IMR-90 (cell line): ENCODE measurements around the gene TCF7L2. TPM values are rescaled to one million over a fixed set of nuclear protein-coding genes. Genes with fewer than 3 reads are reported as not detected.
A peak's percentile ranks its signal among the peaks of the same experiment; 100 is the strongest.

Experiments used
- ATAC-seq: fragments of 200-7000 bp; cut with Tn5 transposase; 2 replicates; pipeline ENCODE4 v1.9.1; 2020; ENCODE audit warnings: low read depth, mild to moderate bottlenecking, moderate library complexity
- BruUV-seq: library from RNA; stranded (reverse); fragments of 400-500 nt; replicated peaks from 2 replicates; lab custom pipeline; 2021; lab: Mats Ljungman, UMichigan
- CTCF ChIA-PET: fragments of 300-600 bp; formaldehyde crosslinking; extraction: SDS; loops from one replicate; lab custom pipeline; 2021; ENCODE audit warnings: antibody characterized with exemption; lab: Yijun Ruan, JAX
- POLR2A ChIA-PET: fragments of 300-600 bp; sonication (Branson Sonifier 250); formaldehyde crosslinking; loops from one replicate; lab custom pipeline; 2022; ENCODE audit warnings: antibody characterized with exemption; ENCODE audit not compliant: unreplicated experiment; lab: Charles Lee
- DNase-seq: peaks from one replicate; pipeline ENCODE4 v3.0.0; 2013
- H2AFZ ChIP-seq: replicated peaks from 2 replicates; pipeline ENCODE3; 2013; ENCODE audit warnings: low read length, mild to moderate bottlenecking; ENCODE audit not compliant: poor library complexity
- H2AK5ac ChIP-seq: 2 replicates; pipeline ENCODE4 v1.6.1; 2013; ENCODE audit warnings: low read depth, low read length, inconsistent platforms
- H2AK9ac ChIP-seq: replicated peaks from 2 replicates; pipeline ENCODE3; 2013; ENCODE audit warnings: mild to moderate bottlenecking, low read depth, low read length, moderate library complexity; ENCODE audit not compliant: poor library complexity
- H2BK120ac ChIP-seq: 2 replicates; pipeline ENCODE4 v1.6.1; 2013; ENCODE audit warnings: low read depth, low read length, inconsistent platforms
- H2BK15ac ChIP-seq: 3 replicates; pipeline ENCODE4 v1.6.1; 2013; ENCODE audit warnings: low read depth, low read length, inconsistent platforms
- H2BK20ac ChIP-seq: 2 replicates; pipeline ENCODE4 v1.6.1; 2013; ENCODE audit warnings: low read depth, mild to moderate bottlenecking, inconsistent platforms, low read length, moderate library complexity
- H2BK5ac ChIP-seq: 2 replicates; pipeline ENCODE4 v1.6.1; 2013; ENCODE audit warnings: mild to moderate bottlenecking, low read depth, low read length, inconsistent platforms; ENCODE audit not compliant: poor library complexity, severe bottlenecking
- H3K14ac ChIP-seq: replicated peaks from 2 replicates; pipeline ENCODE4 v1.6.1; 2013; ENCODE audit warnings: low read depth, low read length, inconsistent platforms
- H3K18ac ChIP-seq: 2 replicates; pipeline ENCODE4 v1.6.1; 2013; ENCODE audit warnings: low read depth, low read length, control low read depth
- H3K23ac ChIP-seq: 2 replicates; pipeline ENCODE4 v1.6.1; 2013; ENCODE audit warnings: low read depth, low read length, inconsistent platforms
- H3K27ac ChIP-seq: 2 replicates; pipeline ENCODE4 v1.5.1; 2013; ENCODE audit warnings: mild to moderate bottlenecking, control low read depth, low read length; ENCODE audit not compliant: insufficient read depth
- H3K27me3 ChIP-seq: 2 replicates; pipeline ENCODE4 v1.6.1; 2013; ENCODE audit warnings: low read length; ENCODE audit not compliant: control insufficient read depth, insufficient read depth
- H3K36me3 ChIP-seq: 2 replicates; pipeline ENCODE4 v1.6.1; 2013; ENCODE audit warnings: low read length, mixed read lengths; ENCODE audit not compliant: control insufficient read depth, insufficient read depth
- H3K4ac ChIP-seq: 2 replicates; pipeline ENCODE4 v1.6.1; 2013; ENCODE audit warnings: low read depth, low read length, inconsistent platforms
- H3K4me1 ChIP-seq: 2 replicates; pipeline ENCODE4 v1.6.1; 2013; ENCODE audit warnings: low read length, mixed read lengths; ENCODE audit not compliant: control insufficient read depth, insufficient read depth
- H3K4me2 ChIP-seq: 2 replicates; pipeline ENCODE4 v1.6.1; 2013; ENCODE audit warnings: low read depth, mild to moderate bottlenecking, control low read depth, low read length, moderate library complexity
- H3K4me3 ChIP-seq: 2 replicates; pipeline ENCODE4 v1.5.1; 2013; ENCODE audit warnings: low read depth, mild to moderate bottlenecking, control low read depth, low read length, moderate library complexity; ENCODE audit not compliant: insufficient read depth
- H3K56ac ChIP-seq: 2 replicates; pipeline ENCODE4 v1.6.1; 2013; ENCODE audit warnings: low read length, inconsistent platforms; ENCODE audit not compliant: insufficient read depth; ENCODE audit errors: extremely low read depth
- H3K79me1 ChIP-seq, 2 experiments: 2 replicates each; pipeline ENCODE4 v1.6.1; 2013; ENCODE audit warnings: low read length in 2 of 2, inconsistent platforms in 1 of 2, low read depth in 1 of 2
- H3K9ac ChIP-seq: 2 replicates; pipeline ENCODE4 v1.6.1; 2013; ENCODE audit warnings: low read depth, low read length, control low read depth
- H3K9me1 ChIP-seq: 2 replicates; pipeline ENCODE4 v1.6.1; 2013; ENCODE audit warnings: low read length, inconsistent platforms; ENCODE audit not compliant: insufficient read depth
- H3K9me3 ChIP-seq: 2 replicates; pipeline ENCODE4 v1.6.1; 2013; ENCODE audit warnings: low read length; ENCODE audit not compliant: control insufficient read depth, insufficient read depth
- H4K20me1 ChIP-seq: 2 replicates; pipeline ENCODE4 v1.6.1; 2013; ENCODE audit warnings: low read length, inconsistent platforms; ENCODE audit not compliant: insufficient read depth
- H4K5ac ChIP-seq: 2 replicates; pipeline ENCODE4 v1.6.1; 2013; ENCODE audit warnings: mild to moderate bottlenecking, low read depth, low read length, control low read depth
- H4K8ac ChIP-seq, 2 experiments: 2 replicates each; pipeline ENCODE4 v1.6.1; 2013; ENCODE audit warnings: low read depth in 2 of 2, low read length in 2 of 2, control low read depth in 1 of 2, inconsistent platforms in 1 of 2
- H4K91ac ChIP-seq: 2 replicates; pipeline ENCODE4 v1.6.1; 2013; ENCODE audit warnings: low read depth, low read length, inconsistent platforms; ENCODE audit not compliant: insufficient read depth
- BHLHE40 ChIP-seq: fragments of 150-350 bp; IDR thresholded peaks from 2 replicates; pipeline ENCODE4 v1.6.1; 2016; ENCODE audit warnings: mild to moderate bottlenecking, low read depth, low read length
- CEBPB ChIP-seq: IDR thresholded peaks from 2 replicates; pipeline ENCODE4 v1.6.1; 2012; ENCODE audit warnings: low read depth, low read length, improper control_type of control experiment
- CHD1 ChIP-seq: IDR thresholded peaks from 2 replicates; pipeline ENCODE4 v1.6.1; 2012; ENCODE audit warnings: low read depth, low read length, improper control_type of control experiment
- CTCF ChIP-seq: conservative IDR thresholded peaks from 2 replicates; pipeline ENCODE4 v1.5.1; 2012; ENCODE audit warnings: mild to moderate bottlenecking, low read depth, low read length, improper control_type of control experiment
- ELK1 ChIP-seq: fragments of 150-350 bp; IDR thresholded peaks from 2 replicates; pipeline ENCODE4 v1.6.1; 2016; ENCODE audit warnings: low read depth, mild to moderate bottlenecking, low read length, moderate library complexity, borderline replicate concordance
- FOS ChIP-seq: fragments of 150-350 bp; IDR thresholded peaks from 2 replicates; pipeline ENCODE4 v1.6.1; 2016; ENCODE audit warnings: low read depth, low read length
- MAFK ChIP-seq: IDR thresholded peaks from 2 replicates; pipeline ENCODE4 v1.6.1; 2012; ENCODE audit warnings: low read depth, low read length, improper control_type of control experiment
- MAZ ChIP-seq: IDR thresholded peaks from 2 replicates; pipeline ENCODE4 v1.6.1; 2012; ENCODE audit warnings: low read depth, mild to moderate bottlenecking, low read length, improper control_type of control experiment, moderate library complexity, borderline replicate concordance
- MXI1 ChIP-seq: IDR thresholded peaks from 2 replicates; pipeline ENCODE4 v1.6.1; 2012; ENCODE audit warnings: low read depth, mild to moderate bottlenecking, low read length, moderate library complexity, borderline replicate concordance
- NFE2L2 ChIP-seq: fragments of 150-350 bp; IDR thresholded peaks from 2 replicates; pipeline ENCODE4 v1.6.1; 2016; ENCODE audit warnings: low read depth, mild to moderate bottlenecking, low read length
- POLR2A ChIP-seq: IDR thresholded peaks from 2 replicates; pipeline ENCODE4 v1.6.1; 2012; ENCODE audit warnings: mild to moderate bottlenecking, low read depth, low read length
- RAD21 ChIP-seq: IDR thresholded peaks from 2 replicates; pipeline ENCODE4 v1.6.1; 2012; ENCODE audit warnings: low read length, improper control_type of control experiment
- RCOR1 ChIP-seq: IDR thresholded peaks from 2 replicates; pipeline ENCODE4 v1.6.1; 2012; ENCODE audit warnings: mild to moderate bottlenecking, low read length, improper control_type of control experiment; ENCODE audit not compliant: insufficient replicate concordance
- RFX5 ChIP-seq: IDR thresholded peaks from 2 replicates; pipeline ENCODE4 v1.8.0; 2012; ENCODE audit warnings: low read depth, mild to moderate bottlenecking, low read length, moderate library complexity
- SMC3 ChIP-seq: fragments of 150-350 bp; IDR thresholded peaks from 2 replicates; pipeline ENCODE4 v1.6.1; 2016; ENCODE audit warnings: low read depth, mild to moderate bottlenecking, antibody characterized with exemption, low read length, moderate library complexity
- USF2 ChIP-seq: fragments of 150-350 bp; IDR thresholded peaks from 2 replicates; pipeline ENCODE4 v1.6.1; 2017; ENCODE audit warnings: mild to moderate bottlenecking, antibody characterized with exemption, low read length, low read depth
- WGBS, 2 experiments: methylation state at CpG; one replicate each; pipeline versions ENCODE4 v1.1.5 to v1.1.7; 2013; ENCODE audit warnings: missing lambda C conversion rate in 2 of 2; ENCODE audit not compliant: insufficient read length in 1 of 2; ENCODE audit errors: extremely low coverage in 2 of 2; 5-methylcytosine and 5-hydroxymethylcytosine counted together
- dilution Hi-C: fragments of 300-500 bp; cut with HindIII; formaldehyde crosslinking; loops from one replicate; pipeline ENCODE4 v1.14.3; 2018; ENCODE audit warnings: low sequenced_read_pairs; ENCODE audit not compliant: unreplicated experiment
- in situ Hi-C: fragments of 300-500 bp; cut with MboI; formaldehyde crosslinking; loops from 3 replicates; pipeline ENCODE4 v1.14.3; 2019; ENCODE audit warnings: low sequenced_read_pairs, inconsistent platforms, mixed read lengths
- intact Hi-C: fragments of 100-400 bp; cut with micrococcal nuclease; formaldehyde crosslinking; loops from 2 replicates; pipeline ENCODE4 v1.10.0; 2022
- polyA plus RNA-seq, 3 experiments: library from polyadenylated mRNA; depleted of rRNA; stranded (reverse); fragments of >200 nt; gene quantifications; 2 replicates each; pipeline ENCODE4 v1.2.3, GENCODE V29; 2012; ENCODE audit warnings: low replicate concordance in 1 of 3
- total RNA-seq: library from RNA; depleted of rRNA; stranded (reverse); fragments of >200 nt; gene quantifications from 2 replicates; pipeline ENCODE4 v1.2.3, GENCODE V29; 2012

The TCF7L2 gene
- total and polyA plus RNA-seq, 2 of the 4 experiments (the other 2 are of a cell fraction): 1.3 to 12.2 TPM

GRCh38 chr10:113187063-113187777 lies 237.2 kb downstream of the TCF7L2 start:
- H2AK5ac ChIP-seq: no peak overlapping the region
- WGBS, 2 experiments: 36% methylated on average over 5 of the region's 10 CpGs; no CpG with 5 or more reads in 1 of the 2 experiments

More at GRCh38 chr10:113187063-113187777, 237.2 kb downstream of the TCF7L2 start:
- BruUV-seq: no TSS peak
- intact Hi-C loops: no loop called here
- Histone ChIP-seq H3K27ac (no peak overlapping the region), H3K4me2 (no peak overlapping the region), H2BK5ac (no peak overlapping the region), H3K27me3 (peaks cover 15% of the 10 kb centered on the region; the same call in 1 of the 2 replicates), H3K79me1 (no peaks in the 10 kb centered on the region), H2BK20ac (no peak overlapping the region), H3K23ac (no peak overlapping the region), H4K20me1 (no peaks in the 10 kb centered on the region), H3K56ac (no peak overlapping the region), H4K91ac (no peak overlapping the region), H3K14ac (no peak overlapping the region), H2AFZ (peak overlapping the region; percentile 10), H2AK9ac (no peak overlapping the region), H4K8ac (no peak overlapping the region), H3K36me3 (no peaks in the 10 kb centered on the region), H3K18ac (no peak overlapping the region), H2BK120ac (no peak overlapping the region), H4K5ac (no peak overlapping the region), H3K4me1 (no peaks in the 10 kb centered on the region), H2BK15ac (no peak overlapping the region), H3K9me3 (no peaks in the 10 kb centered on the region), H3K9ac (no peak overlapping the region), H3K9me1 (no peaks in the 10 kb centered on the region), H3K4ac (no peak overlapping the region), H3K4me3 (no peak overlapping the region)
- CTCF ChIA-PET: interaction anchor here (0.8 kb wide), 1 partner anchor 11 kb away, joined by 3 read pairs; no protein-coding TSS in a partner anchor
- TF ChIP-seq MAZ (no peak), BHLHE40 (no peak), POLR2A (no peak), CEBPB (no peak), MXI1 (no peak), CHD1 (no peak), RAD21 (no peak), RCOR1 (no peak), ELK1 (no peak), USF2 (no peak), CTCF (no peak), NFE2L2 (no peak), MAFK (no peak), FOS (no peak), RFX5 (no peak), SMC3 (no peak)
- in situ Hi-C loops: no loop called here
- dilution Hi-C loops: no loop called here
- POLR2A ChIA-PET: no interaction called here
- no peak; the same call in 1 of the 2 replicates for ATAC-seq
- DNase-seq: no peak
